ENCODE measurements around the gene GASK1A. TPM values are rescaled to one million over a fixed set of nuclear protein-coding genes. Genes with fewer than 3 reads are reported as not detected.

Gene GASK1A
- total and polyA plus RNA-seq, 2 of the 8 experiments (the other 6 are each of a cell fraction or from before 2014, with no cell fraction given): 4.7 to 7.9 TPM

GRCh38 chr3:43023066-43023465, 44.0 kb downstream of the GASK1A start:
- Histone ChIP-seq H3K27ac (ENCODE audit: low read depth, low read length) (no peak overlapping the region), H4K5ac (ENCODE audit: insufficient read length, low read depth, low read length) (no peak overlapping the region), H3K9ac (replicated peaks in 1 of 4; ENCODE audit: extremely low read depth in 1 of 4, low read depth in 3 of 4, low read length in 3 of 4) (no peak overlapping the region), H2AK5ac (ENCODE audit: low read depth, low read length) (no peak overlapping the region), H3K79me1 (ENCODE audit: low read depth, low read length) (no peaks in the 10 kb centered on the region), H2BK120ac (replicated peaks; ENCODE audit: low read depth, low read length) (no peak overlapping the region), H3K4me1 (replicated peaks in 1 of 4; ENCODE audit: control insufficient read depth in 3 of 4, insufficient read depth in 4 of 4, low read length in 3 of 4) (peaks cover 0 to 5% (median 2%) of the 10 kb centered on the region in 4 experiments; a peak in 2 of 7 replicates), H4K8ac (ENCODE audit: extremely low read depth, insufficient read depth, low read length) (no peak overlapping the region), H3K4ac (replicated peaks; ENCODE audit: insufficient read length, low read depth, low read length) (no peak overlapping the region), H2BK12ac (ENCODE audit: low read depth, low read length) (no peak overlapping the region), H3K9me3 (ENCODE audit: insufficient read depth in 2 of 2, low read depth in 1 of 2, low read length in 1 of 2) (no peaks in the 10 kb centered on the region), H3K4me2 (ENCODE audit: insufficient read depth in 1 of 2, low read depth in 2 of 2, low read length in 2 of 2) (no peak overlapping the region), H3K23ac (ENCODE audit: insufficient read length) (no peak overlapping the region), H4K20me1 (replicated peaks in 1 of 2; ENCODE audit: control insufficient read depth in 1 of 2, insufficient read depth in 2 of 2, low read length in 2 of 2) (no peaks in the 10 kb centered on the region), H3K79me2 (ENCODE audit: control insufficient read depth in 1 of 2, insufficient read depth in 2 of 2, low read length in 2 of 2) (no peaks in the 10 kb centered on the region), H3K23me2 (ENCODE audit: low read depth, low read length) (no peaks in the 10 kb centered on the region), H4K91ac (replicated peaks; ENCODE audit: insufficient read length, low read length) (no peak overlapping the region), H3K18ac (ENCODE audit: extremely low read depth, low read length) (no peak overlapping the region), H2BK20ac (ENCODE audit: low read length) (no peak overlapping the region), H3K27me3 (replicated peaks in 1 of 4; ENCODE audit: control insufficient read depth in 3 of 4, extremely low read depth in 1 of 4, insufficient read depth in 3 of 4, low read length in 3 of 4) (no peaks in the 10 kb centered on the region), H3K56ac (replicated peaks; ENCODE audit: insufficient read length, low read depth, low read length) (no peak overlapping the region), H2BK15ac (ENCODE audit: low read length) (no peak overlapping the region), H2AFZ (ENCODE audit: low read length) (no peak overlapping the region), H3K14ac (ENCODE audit: insufficient read length) (no peak overlapping the region), H3K4me3 (ENCODE audit: extremely low read depth in 1 of 4, insufficient read depth in 2 of 4, low read depth in 3 of 4, low read length in 4 of 4) (no peak overlapping the region), H3K36me3 (ENCODE audit: control insufficient read depth in 2 of 4, insufficient read depth in 4 of 4, low read length in 3 of 4) (no peaks in the 10 kb centered on the region), H2BK5ac (ENCODE audit: low read depth, low read length) (no peak overlapping the region)
- WGBS, 2 experiments (ENCODE audit: extremely low coverage in 1 of 2, insufficient coverage in 1 of 2, insufficient read length in 1 of 2, insufficient replicate concordance in 2 of 2, low coverage in 1 of 2, low lambda C conversion rate in 2 of 2, missing lambda C conversion rate in 1 of 2): 84% methylated on average over 4 of the region's 4 CpGs; no CpG with 5 or more reads in 1 of the 2 experiments
- DNase-seq (ENCODE audit: low read depth in 1 of 2, low spot score in 2 of 2) (no peak), FAIRE-seq (no peak)
- ChIA-PET POLR2A (ENCODE audit: partially characterized antibody) (no interaction called here), CTCF (ENCODE audit: partially characterized antibody) (interaction anchor here (1.5 to 2.9 kb wide), 3 partner anchors 12 to 48 kb away, joined by 5 to 11 read pairs (median 5); no protein-coding TSS in a partner anchor)
- TF ChIP-seq SP1 (IDR thresholded peaks at IDR 0.05; ENCODE audit: low read depth, low read length) (no peak), RXRA (IDR thresholded peaks at IDR 0.05; ENCODE audit: insufficient read depth, low read depth, low read length) (no peak), NRF1 (IDR thresholded peaks at IDR 0.05; ENCODE audit: low read depth, low read length) (no peak), RBBP5 (IDR thresholded peaks at IDR 0.05; ENCODE audit: borderline replicate concordance, low read depth, low read length) (no peak), BCL11A (IDR thresholded peaks at IDR 0.05; ENCODE audit: low read depth in 2 of 2, low read length in 2 of 2) (no peak), EGR1 (IDR thresholded peaks at IDR 0.05; ENCODE audit: borderline replicate concordance, low read depth, low read length) (no peak)
